ENCODE data around the gene CASP14.
A peak's percentile ranks its signal among the peaks of the same experiment; 100 is the strongest.
"Not testable (repeated sequence)": the region's sequence is repeated elsewhere in the genome, so short reads cannot be mapped to it uniquely, and the experiment has no call there.

The CASP14 gene

GRCh38 chr19:15070386-15070785 lies 21.1 kb downstream of the CASP14 start:
- intact Hi-C loops (cut with DNase I); DNase-seq: not testable (repeated sequence)

DNA sequence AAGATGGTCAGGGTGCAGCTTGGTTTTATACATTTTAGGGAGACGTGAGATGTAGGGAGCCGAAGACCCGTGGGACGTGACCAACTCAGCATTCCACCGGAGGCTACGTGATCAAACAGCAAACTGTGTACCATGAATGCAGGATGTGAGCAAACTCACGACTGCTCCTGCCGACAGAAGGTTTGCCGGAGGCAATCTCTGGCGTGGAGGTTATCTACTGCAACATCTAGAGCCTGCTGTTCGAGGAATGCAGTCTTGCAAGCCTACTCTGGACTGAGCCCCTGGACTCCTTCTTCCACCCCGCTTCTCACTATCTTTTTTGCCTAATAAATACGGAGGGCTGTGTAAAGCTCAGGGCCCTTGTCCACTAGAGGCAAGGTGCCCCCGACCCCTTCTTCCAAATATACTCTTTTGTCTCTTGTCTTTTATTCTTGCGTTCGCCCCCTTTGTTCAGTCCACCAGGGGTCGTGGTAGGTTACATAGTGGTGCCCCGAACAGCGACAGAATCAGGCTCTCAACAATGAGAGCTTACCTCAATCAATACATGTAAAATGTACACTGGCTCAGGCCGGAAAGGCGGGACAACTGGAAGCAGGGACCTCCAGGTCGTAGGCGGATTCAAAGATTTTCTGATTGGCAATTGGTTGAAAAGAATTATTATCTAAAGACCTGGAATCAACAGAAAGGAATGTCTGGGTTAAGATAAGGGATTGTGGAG lies 23.8 kb downstream of the CASP14 start:
- intact Hi-C loops (cut with DNase I): no loop called here
- peak in 1 of 10 donors; percentile 20 for DNase-seq

DNA sequence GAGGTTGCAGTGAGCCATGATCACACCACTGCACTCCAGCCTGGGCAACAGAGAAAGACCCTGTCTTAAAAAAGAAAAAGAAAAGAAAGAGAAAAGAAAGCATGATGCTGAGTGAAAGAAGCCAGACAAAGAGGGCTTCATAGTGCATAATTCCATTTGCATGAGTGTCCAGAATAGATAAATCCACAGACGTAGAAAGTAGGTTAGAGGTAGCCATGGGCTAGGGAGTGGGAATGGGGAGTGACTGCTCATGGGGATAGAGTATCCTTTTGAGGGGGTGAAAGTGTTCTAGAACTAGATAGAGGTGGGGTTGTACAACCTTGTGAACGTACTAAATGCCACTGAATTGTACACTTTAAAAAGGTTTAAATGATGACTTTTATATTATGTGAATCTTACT lies 25.1 kb downstream of the CASP14 start:
- no peak for DNase-seq
- intact Hi-C loops (cut with DNase I): no loop called here

DNA sequence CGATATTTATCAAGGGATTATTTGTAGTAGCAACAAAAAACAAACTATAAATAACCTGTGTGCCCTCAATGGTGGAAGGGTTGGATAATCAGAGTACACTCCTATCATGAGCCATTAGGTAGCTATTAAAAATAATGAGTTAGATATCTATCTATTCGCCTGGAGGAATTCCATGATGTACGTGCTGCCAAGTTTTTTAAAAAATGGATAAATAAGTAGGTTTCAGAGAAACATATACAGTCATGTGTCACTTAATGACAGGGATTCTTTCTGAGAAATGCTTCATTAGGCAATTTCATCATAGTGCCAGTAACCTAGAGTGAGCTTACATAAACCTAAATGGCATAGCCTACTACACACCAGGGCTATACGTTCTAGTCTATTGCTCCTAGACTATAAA lies 26.5 kb downstream of the CASP14 start:
- no peak for DNase-seq
- intact Hi-C loops (cut with DNase I): no loop called here

DNA sequence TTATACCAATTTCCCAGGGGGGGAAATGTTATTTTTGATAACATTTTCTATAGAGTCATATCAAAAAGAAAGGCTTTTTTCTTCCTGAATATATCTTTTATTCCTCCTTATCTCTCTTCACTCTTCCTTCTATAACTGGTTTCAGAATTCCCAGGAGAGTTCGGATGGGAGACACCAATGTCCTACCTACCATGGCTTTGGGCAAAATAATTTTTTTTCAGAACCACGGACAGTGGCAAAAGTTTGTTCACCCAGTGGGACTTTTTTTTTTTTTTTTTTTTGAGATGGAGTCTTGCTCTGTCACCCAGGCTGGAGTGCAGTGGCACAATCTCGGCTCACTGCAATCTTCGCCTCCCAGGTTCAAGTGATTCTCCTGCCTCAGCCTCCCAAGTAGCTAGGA lies 30.7 kb downstream of the CASP14 start:
- DNase-seq: peak in 1 of 10 donors; percentile 11
- intact Hi-C loops (cut with DNase I): not testable (repeated sequence)

GRCh38 chr19:15081911-15082310 lies 32.6 kb downstream of the CASP14 start, which contains the start of gene OR1I1:
Gene OR1I1, plus strand, starts transcription at chr19:15082211. Its CDS starts 4,855 bp downstream, at chr19:15087066.
- intact Hi-C loops (cut with DNase I): no loop called here
- peak in 1 of 10 donors; percentile 17 for DNase-seq

- intact Hi-C loops (cut with DNase I): no loop called here
- DNase-seq: peak in 2 of 10 donors; percentile 21 to 30
Observed at GRCh38 chr19:15087182-15087581, 37.9 kb downstream of the CASP14 start.

DNA sequence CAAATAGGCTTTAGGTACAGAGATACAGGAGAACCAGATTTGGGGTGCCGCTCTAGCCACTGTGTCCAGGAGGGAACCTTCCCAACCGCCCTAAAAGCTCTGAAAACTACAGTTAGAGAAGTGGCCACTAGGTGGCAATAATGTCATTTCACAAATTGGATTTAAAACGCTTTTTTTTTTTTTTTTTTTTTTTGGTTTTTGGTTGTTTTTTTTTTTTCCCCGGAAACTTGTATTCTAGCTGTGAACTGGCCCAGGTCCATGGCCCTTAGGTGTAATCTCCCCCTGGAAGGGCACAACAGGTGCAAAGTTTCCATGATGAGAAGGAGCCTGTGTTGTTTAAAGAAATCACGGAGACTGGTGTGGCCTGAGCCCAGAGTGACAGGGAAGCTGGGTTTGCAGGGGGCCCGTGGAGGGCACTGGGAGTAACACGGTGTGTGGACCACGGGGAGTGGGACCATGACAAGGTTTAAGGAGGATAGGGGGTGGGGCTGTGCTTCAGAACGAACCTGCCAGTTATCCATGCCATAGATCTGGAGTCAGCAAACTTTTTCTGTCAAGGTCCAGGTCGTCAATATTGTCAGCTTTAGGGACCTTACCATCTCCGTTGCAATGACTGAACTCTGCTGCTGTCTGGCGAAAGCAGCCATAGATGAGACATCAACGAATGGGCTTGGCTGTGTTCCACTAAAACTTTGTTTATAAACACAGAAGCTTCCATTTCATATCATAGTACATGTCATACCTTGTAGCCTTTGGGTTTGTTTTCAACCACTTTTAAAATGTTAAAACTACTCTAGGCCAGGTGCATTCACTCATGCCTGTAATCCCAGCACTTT lies 42.9 kb downstream of the CASP14 start:
- DNase-seq: peak in 1 of 10 donors; percentile 52
- intact Hi-C loops (cut with DNase I): loop anchor here (1.0 to 10.0 kb wide), 3 partner anchors 58 to 467 kb away; no protein-coding TSS in a partner anchor

DNA sequence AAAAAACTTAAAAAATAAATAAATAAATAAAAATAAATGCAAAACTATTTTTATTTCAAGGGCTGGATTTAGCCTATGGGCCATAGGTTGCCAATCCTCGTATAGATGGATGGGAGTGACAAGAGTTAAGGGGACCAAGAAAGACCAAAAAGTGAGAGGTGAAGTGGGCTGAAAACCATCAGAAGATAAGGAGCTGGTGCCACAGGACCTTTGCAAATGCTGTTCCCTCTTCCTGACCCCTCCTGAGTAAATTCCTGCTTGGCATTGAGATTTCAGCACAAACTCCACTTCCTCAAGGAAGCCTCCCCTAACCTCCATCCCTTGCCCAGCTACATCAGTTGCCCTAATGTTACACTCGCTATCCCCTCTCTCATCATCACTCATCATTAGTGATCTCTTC lies 43.7 kb downstream of the CASP14 start:
- no peak for DNase-seq
- intact Hi-C loops (cut with DNase I): loop anchor here (10.0 kb wide), 1 partner anchor 162 kb away; no protein-coding TSS in a partner anchor

GRCh38 chr19:15096223-15096622 lies 46.9 kb downstream of the CASP14 start:
- intact Hi-C loops (cut with DNase I): loop anchor here (10.0 kb wide), 1 partner anchor 159 kb away; no protein-coding TSS in a partner anchor
- DNase-seq: peak in 2 of 10 donors; percentile 10 to 18

DNA sequence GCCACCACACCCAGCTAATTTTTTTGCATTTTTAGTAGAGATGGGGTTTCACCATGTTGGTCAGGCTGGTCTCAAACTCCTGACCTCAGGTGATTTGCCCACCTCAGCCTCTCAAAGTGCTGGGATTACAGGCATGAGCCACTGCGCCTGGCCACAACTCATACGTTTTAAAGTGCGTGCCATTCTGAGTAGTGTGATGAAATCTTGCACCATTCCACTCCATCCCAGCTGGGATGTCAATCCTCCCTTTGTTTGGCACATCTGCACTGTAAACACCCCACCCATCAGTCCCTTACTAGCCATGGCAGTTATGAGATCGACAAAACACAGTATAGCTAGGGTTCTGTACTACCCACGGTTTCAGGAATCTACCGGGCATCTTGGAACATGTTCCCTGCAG lies 48.7 kb downstream of the CASP14 start:
- intact Hi-C loops (cut with DNase I): loop anchor here (10.0 kb wide), 1 partner anchor 157 kb away; no protein-coding TSS in a partner anchor
- peak in 1 of 10 donors; percentile 22 for DNase-seq

DNA sequence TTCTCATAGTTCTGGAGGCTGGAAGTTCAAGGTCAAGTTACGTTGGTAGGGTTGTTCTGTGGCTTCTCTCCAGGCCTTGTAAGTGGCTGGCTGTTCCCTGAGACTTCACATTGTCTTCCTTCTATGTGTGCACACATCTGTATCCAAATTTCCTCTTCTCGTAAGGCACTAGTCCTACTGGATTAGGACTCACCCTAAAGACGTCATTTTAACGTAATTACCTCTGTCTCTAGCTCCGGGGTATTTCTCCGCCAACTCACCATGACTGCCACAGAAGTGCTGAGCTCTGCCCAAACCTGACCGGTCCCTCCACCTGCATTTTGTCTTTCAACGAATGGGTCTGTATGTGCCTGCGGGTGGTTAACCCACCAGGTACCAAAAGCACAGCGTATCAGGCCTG lies 49.2 kb downstream of the CASP14 start:
- intact Hi-C loops (cut with DNase I): loop anchor here (10.0 kb wide), 1 partner anchor 156 kb away; no protein-coding TSS in a partner anchor

GRCh38 chr19:15099017-15099582 lies 49.8 kb downstream of the CASP14 start:
- intact Hi-C loops (cut with DNase I): loop anchor here (10.0 kb wide), 1 partner anchor 156 kb away; no protein-coding TSS in a partner anchor
- DNase-seq: peak in 1 of 10 donors; percentile 20

More for the DNA sequence above, 49.2 kb downstream of the CASP14 start:
- DNase-seq: no peak

DNA sequence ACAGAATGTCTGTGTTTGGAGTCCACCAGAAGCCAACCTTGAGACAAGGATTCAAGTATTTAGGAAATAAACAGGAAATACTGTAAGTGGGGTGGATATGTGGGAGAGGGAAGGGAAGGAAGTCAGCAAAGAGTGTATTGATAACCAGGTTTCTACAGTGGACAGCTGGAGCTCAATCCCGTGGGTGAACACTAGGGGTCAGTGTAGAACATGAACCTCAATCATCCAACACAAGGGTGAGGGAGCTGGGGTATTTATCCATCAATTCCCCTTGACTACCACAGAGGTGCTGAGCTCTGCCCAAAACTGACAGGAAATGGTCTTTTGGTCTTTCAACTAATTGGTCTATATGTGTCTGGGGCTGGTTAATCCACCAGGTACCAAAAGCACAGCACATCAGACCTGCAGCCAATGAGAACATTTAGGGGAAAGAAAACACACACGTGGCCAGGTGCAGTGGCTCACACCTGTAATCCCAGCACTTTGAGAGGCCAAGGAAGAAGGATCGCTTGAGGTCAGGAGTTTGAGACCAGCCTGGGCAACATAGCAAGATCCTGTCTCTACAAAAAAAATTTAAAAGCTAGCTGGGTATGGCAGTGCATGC lies 52.3 kb downstream of the CASP14 start:
- intact Hi-C loops (cut with DNase I): no loop called here
- DNase-seq: peak in 1 of 10 donors; percentile 25

DNA sequence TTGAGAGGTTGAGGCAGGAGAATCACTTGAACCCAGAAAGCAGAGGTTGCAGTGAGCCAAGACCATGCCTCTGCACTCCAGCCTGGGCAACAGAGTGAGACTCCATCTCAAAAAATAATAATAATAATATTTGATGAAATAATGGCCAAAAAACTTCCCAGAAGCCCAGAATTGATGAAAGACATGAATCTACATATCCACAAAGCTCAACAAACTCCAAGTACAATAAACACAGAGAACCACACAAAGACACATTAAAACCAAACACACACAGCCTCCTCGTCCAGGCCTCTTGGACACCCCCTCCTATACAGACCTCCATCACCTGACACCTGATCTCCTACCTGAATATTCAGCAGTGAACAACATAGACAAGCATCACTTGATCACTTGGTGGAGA lies 54.7 kb downstream of the CASP14 start:
- intact Hi-C loops (cut with DNase I): no loop called here
- DNase-seq: peak in 1 of 10 donors; percentile 9

- no peak for DNase-seq
- intact Hi-C loops (cut with DNase I): no loop called here
Observed at GRCh38 chr19:15104411-15104810, 55.1 kb downstream of the CASP14 start.

GRCh38 chr19:15105044-15105443 lies 55.8 kb downstream of the CASP14 start:
- peak in 2 of 10 donors; percentile 0 to 37 for DNase-seq
- intact Hi-C loops (cut with DNase I): no loop called here

DNA sequence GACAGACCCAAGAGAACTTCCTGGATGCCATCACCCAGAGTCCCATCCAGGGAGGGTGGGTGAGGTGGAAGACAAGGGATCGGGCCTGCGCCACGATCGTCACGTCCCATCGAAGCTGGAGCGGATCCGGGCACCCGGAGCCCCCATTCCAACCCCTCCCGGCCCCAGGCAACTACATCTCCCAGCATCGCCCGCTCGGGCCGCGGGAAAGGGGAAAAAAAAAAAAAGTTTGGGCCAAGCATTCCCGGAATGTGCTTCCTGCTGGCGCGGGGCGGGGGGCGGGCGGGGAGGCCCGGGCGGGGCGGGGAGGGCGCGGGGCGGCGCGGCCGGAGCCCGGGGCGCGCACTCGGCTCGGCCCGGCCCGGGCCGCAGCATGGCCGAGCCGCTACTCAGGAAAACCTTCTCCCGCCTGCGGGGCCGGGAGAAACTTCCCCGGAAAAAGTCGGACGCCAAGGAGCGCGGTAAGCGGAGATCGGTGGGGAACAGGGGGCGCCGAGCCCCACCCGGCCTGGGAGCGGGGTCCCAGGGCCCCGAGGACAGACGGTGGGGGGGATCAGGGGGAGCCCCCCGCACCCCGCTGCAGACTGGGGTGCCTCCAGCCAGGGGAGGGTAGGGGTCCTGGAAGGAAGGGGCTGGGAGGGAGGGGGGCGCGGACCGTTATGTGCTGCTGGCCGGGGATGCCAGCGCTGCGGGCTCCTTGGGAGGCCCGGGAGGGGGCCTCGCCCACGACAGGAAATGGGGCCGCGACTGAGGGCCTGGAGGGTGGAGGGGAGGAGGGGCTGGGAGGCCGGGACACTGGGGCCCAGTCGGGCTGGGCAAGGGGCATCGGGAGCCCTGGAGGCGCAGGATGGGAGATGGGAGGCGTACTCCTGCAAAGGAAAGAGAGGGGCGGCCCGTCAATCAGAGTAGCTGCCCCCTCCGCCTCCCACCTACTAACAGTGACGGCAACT lies 58.1 kb downstream of the CASP14 start, which contains the start of gene SYDE1:
Gene SYDE1, plus strand, starts transcription at position 341 of the 950 bp plus-strand sequence. Its CDS starts 33 bp downstream, at position 374.
- peak in 2 of 10 donors; percentile 73 to 83 for DNase-seq
- intact Hi-C loops (cut with DNase I): no loop called here

All from posterior cingulate gyrus (tissue), 11 donors.